ES-I3 (cell line): ENCODE results near the gene KIAA0232.
"Not testable (repeated sequence)": the region's sequence is repeated elsewhere in the genome, so short reads cannot be mapped to it uniquely, and the experiment has no call there.

ENCODE experiments used
- H3K36me3 ChIP-seq: 2 replicates; pipeline ENCODE4 v1.6.1; 2013; ENCODE audit warnings: mild to moderate bottlenecking, low read length, control low read depth, moderate library complexity; ENCODE audit not compliant: insufficient read depth
- H3K4me1 ChIP-seq: 2 replicates; pipeline ENCODE4 v1.6.1; 2013; ENCODE audit warnings: mild to moderate bottlenecking, control low read depth, low read length; ENCODE audit not compliant: insufficient read depth
- H3K9ac ChIP-seq: 2 replicates; pipeline ENCODE4 v1.6.1; 2013; ENCODE audit warnings: low read depth, mild to moderate bottlenecking, low read length, moderate library complexity
- H3K9me3 ChIP-seq: 2 replicates; pipeline ENCODE4 v1.6.1; 2013; ENCODE audit warnings: mild to moderate bottlenecking, low read length, moderate library complexity; ENCODE audit not compliant: control insufficient read depth, insufficient read depth

KIAA0232 gene

DNA sequence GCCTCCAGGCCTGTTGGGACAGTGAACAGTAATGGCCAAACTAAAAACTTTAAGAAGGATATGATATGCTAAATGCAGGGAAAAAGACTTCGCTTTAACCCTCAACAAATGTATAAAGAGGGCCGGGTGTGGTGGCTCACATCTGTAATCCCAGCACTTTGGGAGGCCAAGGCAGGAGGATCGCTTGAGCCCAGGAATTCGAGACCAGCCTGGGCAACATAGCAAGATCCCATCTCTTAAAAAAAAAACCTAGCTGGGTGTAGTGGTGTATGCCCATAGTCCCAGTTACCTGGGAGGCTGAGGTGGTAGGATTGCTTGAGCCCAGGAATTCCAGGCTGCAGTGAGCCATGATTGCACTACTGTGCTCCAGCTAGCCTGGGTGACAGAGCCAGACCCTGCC is 14.8 kb downstream of the KIAA0232 start:
- not testable (repeated sequence) for H3K4me1 ChIP-seq

DNA sequence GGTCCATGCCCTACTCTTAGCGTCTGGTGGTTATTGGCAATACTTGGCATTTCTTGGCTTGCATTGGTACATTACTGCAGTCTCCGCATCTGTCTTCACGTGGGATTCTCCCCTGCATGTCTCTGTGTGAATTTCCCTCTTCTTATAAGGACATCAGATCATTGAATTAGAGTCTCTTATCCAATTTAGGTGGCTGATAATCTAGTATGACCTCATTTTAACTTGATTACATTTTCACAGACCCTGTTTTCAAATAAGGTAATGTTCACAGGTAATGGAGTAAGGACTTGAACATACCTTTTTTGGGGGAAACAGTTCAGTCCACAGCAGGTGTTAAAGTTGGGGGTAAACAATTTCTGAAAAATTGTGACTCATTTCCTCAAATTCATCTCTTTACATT is 16.6 kb downstream of the KIAA0232 start:
- Histone ChIP-seq H3K4me1 (no peaks in the 10 kb centered on the region), H3K9ac (no peak overlapping the region), H3K9me3 (no peaks in the 10 kb centered on the region), H3K36me3 (no peaks in the 10 kb centered on the region; the same call in 1 of the 2 replicates)

More for the DNA sequence above, 14.8 kb downstream of the KIAA0232 start:
- not testable (repeated sequence) for H3K9me3 ChIP-seq, H3K36me3 ChIP-seq, H3K9ac ChIP-seq

DNA sequence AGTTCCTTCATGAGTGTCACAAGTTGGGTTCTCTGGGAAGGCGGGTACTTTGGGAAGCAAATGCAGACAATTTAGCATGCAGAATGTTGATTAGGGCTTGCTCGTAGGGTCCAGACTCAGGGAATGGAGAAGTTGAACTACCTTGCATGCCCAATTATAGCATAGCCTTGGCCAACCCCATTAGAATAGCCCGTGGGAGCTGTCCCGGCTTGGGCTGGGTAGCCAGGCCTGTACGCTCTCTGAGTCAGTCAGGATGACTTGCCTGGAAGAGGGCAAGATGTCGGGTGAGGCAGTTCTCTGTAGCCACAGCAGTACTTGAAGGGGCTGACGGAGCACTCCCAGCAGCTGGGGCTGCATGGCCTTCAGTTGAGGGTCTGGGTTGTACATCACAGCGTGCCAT is 19.5 kb downstream of the KIAA0232 start:
- Histone ChIP-seq H3K36me3 (no peaks in the 10 kb centered on the region; the same call in 1 of the 2 replicates), H3K9me3 (no peaks in the 10 kb centered on the region), H3K4me1 (no peaks in the 10 kb centered on the region), H3K9ac (no peak overlapping the region)

DNA sequence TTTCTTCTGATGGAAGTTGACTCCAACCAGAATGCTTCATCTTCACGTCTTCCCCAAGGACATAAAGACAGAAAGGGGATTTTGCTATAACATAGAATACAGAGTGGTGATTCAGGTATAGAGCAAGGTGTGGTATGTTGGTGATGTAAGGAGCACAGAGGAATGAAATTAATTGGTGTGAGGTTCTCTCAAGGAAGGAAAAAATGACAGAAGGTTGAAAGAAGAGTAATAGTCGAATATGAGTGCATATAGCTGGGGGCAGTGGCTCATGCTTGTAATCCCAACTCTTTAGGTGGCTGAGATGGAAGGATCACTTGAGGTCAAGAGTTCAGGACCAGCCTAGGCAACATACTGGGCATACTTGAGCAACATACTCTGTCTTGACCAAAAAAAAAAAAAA is 20.1 kb downstream of the KIAA0232 start:
- Histone ChIP-seq H3K9me3 (no peaks in the 10 kb centered on the region), H3K9ac (no peak overlapping the region), H3K4me1 (peaks cover 4% of the 10 kb centered on the region; the same call in 1 of the 2 replicates), H3K36me3 (no peaks in the 10 kb centered on the region; the same call in 1 of the 2 replicates)

DNA sequence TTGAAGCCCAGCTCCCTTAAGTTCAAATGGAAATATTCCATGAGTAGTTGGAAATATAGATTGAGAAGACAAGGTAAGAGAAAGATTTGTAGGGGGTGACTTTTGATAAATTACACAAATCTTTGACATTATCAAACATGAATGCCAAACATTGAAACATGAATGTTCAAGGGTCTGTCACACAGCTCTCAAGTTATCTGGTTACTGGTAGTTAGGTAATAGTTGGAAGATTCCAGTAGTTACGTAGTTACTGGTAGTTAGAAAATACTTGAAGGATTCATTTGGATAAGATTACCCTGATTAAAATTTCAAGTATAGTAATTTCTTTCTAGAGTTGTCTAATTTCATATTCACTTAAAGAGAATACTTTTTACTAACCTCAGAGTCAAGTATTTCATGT is 20.7 kb downstream of the KIAA0232 start:
- no peaks in the 10 kb centered on the region for H3K9me3 ChIP-seq
- H3K36me3 ChIP-seq, result no peaks in the 10 kb centered on the region; the same call in 1 of the 2 replicates
- H3K9ac ChIP-seq, result no peak overlapping the region
- H3K4me1 ChIP-seq, result peaks cover 4% of the 10 kb centered on the region; the same call in 1 of the 2 replicates

DNA sequence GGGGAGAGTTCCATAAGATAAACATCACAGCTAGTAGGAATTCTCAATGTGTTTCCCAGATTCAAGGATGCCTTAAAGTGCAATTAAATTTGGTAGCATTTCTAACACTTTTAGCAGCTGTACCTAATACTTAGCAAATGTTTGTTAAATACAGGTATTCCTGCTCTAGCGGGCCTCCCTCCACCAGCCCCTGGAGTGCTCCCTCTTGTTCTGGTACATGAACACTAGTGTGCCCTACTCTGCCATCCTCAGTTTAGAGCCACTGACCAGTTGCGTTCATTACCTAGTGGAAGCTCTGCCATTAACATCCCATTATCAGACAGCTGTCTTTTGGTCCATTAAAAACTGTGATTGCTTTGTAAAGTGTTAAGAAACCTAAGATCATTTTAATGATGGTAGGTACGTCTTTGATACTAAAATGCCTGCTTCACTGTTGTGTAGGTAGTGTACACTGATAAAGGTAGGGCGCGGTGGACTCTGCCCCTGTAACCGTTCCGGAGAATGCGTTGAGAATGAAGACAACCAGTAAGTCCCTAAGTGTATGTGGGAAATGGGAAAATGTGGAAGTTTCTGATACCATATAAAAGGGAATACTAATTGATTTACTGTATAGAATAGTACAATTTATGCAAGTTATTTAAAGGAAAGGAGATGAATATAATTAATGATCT is 21.7 kb downstream of the KIAA0232 start:
- H3K36me3 ChIP-seq, result no peaks in the 10 kb centered on the region
- peaks cover 4% of the 10 kb centered on the region; the same call in 1 of the 2 replicates for H3K4me1 ChIP-seq
- no peaks in the 10 kb centered on the region for H3K9me3 ChIP-seq
- no peak overlapping the region for H3K9ac ChIP-seq

DNA sequence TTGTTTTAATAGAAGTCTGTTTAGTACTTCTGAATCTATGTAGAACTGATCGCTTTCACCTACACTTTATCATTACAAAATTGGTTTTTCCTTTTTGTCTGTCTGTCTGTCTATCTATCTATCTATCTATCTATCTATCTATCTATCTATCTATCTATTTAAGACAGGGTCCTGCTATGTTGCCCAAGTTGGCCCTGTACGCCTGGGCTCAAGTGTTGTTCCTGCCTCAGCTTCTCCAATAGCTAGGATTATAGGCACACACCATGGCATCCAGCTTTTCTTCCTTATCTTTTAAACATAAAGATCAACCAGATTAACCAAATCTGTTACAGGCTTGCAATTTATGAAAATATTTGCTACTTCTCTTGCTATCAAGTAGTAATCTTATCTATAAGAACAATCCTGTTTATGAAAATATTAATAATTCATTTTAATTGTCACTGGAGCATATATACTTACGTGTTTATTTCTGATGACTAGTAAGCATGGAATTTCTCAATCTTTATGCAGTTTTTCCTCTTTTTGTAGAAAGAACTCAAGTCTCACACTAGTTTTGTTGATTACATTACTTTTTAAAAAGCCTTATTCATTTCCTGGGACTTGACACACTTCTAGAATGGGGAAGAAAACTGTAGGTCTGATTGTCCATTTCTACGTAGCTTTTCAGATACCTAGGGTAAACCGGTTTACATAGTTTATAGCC is 24.5 kb downstream of the KIAA0232 start:
- H3K9me3 ChIP-seq, result no peaks in the 10 kb centered on the region
- H3K36me3 ChIP-seq, result no peaks in the 10 kb centered on the region
- H3K9ac ChIP-seq, result no peak overlapping the region
- peaks cover 4% of the 10 kb centered on the region; the same call in 1 of the 2 replicates for H3K4me1 ChIP-seq

DNA sequence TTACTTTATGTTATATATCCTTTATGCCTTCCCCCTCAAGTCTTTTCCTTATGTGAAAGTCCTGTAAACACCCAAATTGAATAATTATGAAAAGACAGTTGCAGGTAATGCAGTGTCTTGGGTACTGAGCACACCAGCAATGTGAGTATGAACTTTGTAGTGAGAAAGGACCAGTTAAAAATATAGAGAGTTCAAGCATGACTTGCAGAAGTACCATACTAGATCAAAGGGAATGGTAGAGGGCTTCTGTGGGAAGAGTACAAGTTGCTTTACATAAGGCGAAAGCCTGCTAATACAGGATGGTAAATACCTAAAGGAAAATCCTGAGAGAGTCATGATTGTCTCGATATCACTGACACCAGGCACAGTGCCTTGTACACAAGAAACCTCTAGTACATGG is 25.7 kb downstream of the KIAA0232 start:
- no peaks in the 10 kb centered on the region for H3K36me3 ChIP-seq
- H3K4me1 ChIP-seq, result peaks cover 4% of the 10 kb centered on the region; the same call in 1 of the 2 replicates
- H3K9ac ChIP-seq, result no peak overlapping the region

DNA sequence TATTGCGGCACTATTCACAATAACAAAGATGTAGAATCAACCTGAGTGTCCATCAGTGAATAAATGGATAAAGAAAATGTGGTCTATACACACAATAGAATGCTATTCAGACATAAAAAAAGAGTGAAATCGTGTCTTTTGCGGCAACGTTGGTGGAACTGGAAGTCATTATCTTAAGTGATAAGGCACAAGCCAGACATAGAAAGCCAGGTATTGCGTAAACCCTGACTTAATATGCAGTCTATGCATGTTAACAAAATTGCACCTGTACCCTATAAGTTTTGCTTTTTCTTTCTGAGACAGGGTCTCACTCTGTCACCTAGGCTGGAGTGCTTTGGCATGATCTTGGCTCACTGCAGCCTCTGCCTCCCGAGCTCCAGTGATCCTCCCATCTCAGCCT is 28.6 kb downstream of the KIAA0232 start:
- Histone ChIP-seq H3K9ac (no peak overlapping the region), H3K36me3 (no peaks in the 10 kb centered on the region), H3K4me1 (peaks cover 4% of the 10 kb centered on the region; the same call in 1 of the 2 replicates), H3K9me3 (no peaks in the 10 kb centered on the region)

More for the DNA sequence above, 25.7 kb downstream of the KIAA0232 start:
- no peaks in the 10 kb centered on the region for H3K9me3 ChIP-seq

DNA sequence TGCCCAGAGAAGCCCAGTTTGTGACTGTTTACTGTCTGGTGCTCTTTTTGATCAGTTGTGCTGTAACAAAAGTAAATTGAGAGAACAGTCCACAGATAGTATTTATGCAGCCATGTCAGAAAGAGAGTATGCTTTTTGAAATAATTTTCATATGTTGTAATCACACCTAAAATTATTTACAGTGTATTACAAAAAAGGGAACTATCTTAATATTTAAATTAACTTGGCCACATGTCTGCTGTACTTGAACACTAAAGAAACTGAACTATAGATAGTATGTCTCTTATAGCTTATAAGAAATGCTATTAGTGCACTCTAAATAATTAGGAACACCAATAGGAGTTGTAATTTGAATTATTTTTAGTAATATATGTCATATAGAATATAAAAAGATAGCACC is 30.2 kb downstream of the KIAA0232 start:
- no peaks in the 10 kb centered on the region for H3K4me1 ChIP-seq
- no peak overlapping the region for H3K9ac ChIP-seq
- no peaks in the 10 kb centered on the region for H3K9me3 ChIP-seq
- H3K36me3 ChIP-seq, result no peaks in the 10 kb centered on the region

DNA sequence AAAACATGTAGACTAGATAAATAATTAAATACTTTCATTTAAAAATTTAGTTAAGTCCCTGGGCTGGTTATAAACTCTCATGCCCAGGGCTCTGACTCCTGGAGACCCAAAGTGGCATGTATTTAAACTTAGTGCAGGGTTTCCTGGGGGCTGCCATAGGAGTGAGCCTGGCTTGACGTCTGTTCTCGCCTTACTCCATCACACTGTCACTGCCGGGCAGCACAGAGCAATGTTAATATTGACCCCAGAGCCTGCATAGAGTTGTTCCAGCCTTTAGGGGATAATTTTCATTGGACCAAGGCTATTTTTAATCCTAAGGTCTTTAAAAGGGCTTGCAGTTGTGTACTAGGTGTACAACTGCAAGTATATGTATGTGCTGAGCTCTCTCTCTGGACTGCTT is 31.2 kb downstream of the KIAA0232 start:
- Histone ChIP-seq H3K36me3 (no peaks in the 10 kb centered on the region), H3K9ac (no peak overlapping the region), H3K4me1 (no peaks in the 10 kb centered on the region), H3K9me3 (peaks cover 1% of the 10 kb centered on the region; the same call in 1 of the 2 replicates)

DNA sequence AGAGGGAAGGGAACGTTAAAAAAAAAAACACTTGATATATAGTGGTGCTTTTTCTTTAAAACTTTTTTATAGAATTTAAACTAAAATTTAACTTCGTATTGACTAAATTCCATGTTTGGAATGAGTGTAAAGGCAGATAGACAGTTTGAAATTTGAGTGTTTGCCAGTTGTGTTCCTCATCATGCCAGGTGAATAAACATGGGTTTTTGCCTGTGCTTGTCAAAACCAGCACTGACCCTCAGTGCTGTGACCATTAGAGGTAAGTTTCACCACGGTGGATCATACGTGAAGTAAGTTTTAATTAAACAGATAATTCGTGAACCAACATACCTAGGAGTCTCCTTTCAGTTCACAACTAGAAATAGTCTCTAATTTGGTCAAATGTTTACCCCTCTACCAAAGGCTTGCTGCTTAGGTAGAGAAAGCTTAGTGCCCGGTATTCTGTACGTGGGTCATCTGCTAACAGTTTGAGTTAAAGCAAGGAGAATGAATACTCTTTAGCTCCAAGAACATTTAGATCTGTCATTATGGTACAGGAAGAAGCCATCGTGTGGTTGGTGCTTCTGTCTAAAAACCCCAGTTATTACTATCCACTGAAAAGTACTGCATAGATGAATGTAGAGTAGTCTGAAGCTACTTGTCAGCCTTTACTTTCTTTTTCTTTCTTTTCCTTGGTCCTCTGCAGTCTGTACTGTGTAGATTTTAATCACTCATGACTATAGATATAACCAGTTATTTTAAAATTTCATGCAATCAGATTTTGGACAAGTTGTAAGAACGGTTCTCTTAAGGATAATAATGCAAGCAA is 32.7 kb downstream of the KIAA0232 start:
- H3K36me3 ChIP-seq, result no peaks in the 10 kb centered on the region
- no peak overlapping the region for H3K9ac ChIP-seq
- peaks cover 11% of the 10 kb centered on the region; the same call in 1 of the 2 replicates for H3K9me3 ChIP-seq
- no peaks in the 10 kb centered on the region for H3K4me1 ChIP-seq

DNA sequence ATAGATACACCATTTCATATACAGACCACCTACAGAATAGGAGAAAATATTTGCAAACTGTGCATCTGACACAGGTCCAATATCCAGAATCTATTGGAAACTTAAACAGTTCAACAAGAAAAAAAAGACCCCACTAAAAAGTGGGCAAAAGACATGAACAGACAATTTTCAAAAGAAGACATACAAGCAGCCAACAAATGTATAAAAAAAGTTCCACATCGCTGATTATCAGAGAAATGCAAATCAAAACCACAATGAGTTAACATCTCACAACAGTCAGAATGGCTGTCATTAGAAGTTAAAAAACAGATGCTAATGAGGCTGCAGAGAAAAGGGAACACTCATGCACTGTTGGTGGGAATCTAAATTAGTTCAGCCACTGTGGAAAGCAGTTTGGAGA is 36.8 kb downstream of the KIAA0232 start:
- Histone ChIP-seq H3K36me3 (no peaks in the 10 kb centered on the region), H3K9me3 (peaks cover 11% of the 10 kb centered on the region; the same call in 1 of the 2 replicates), H3K9ac (no peak overlapping the region), H3K4me1 (no peaks in the 10 kb centered on the region)

DNA sequence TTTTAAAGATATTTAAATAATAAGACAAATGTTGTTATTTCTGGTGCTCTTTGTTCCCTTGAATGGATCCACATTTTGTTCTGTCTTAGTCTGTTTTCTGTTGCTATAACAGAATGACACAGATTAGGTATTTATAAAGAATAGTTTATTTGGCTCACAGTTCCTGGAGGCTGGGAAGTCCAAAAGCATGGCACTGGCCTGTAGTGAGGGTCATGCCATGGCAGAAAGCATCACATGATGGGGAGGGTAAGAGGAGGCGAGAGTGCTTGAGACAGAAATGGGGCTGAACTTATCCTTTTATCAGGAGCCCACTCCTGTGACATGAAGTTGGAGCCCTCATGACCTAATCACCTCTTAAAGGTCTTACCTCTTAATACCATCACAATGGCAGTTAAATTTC is 38.2 kb downstream of the KIAA0232 start:
- Histone ChIP-seq H3K4me1 (no peaks in the 10 kb centered on the region), H3K9ac (no peak overlapping the region), H3K9me3 (peaks cover 11% of the 10 kb centered on the region; the same call in 1 of the 2 replicates), H3K36me3 (no peaks in the 10 kb centered on the region)
